Activated CD8-positive, alpha-beta T cell treated with anti-CD3 and anti-CD28 coated beads for 36 hours (primary cell): ENCODE results near the gene SLC30A3. TPM values are rescaled to one million over a fixed set of nuclear protein-coding genes. Genes with fewer than 3 reads are reported as not detected.

Experiments
- ATAC-seq: fragments of 200-7000 bp; cut with Tn5 transposase; one replicate; pipeline ENCODE4 v1.10.0; 2021; ENCODE audit warnings: mild to moderate bottlenecking, moderate library complexity
- CTCF ChIA-PET: fragments of 350-600 bp; sonication (Branson Sonifier 250); formaldehyde crosslinking; loops from one replicate; lab custom pipeline; 2021; ENCODE audit warnings: antibody characterized with exemption; lab: Charles Lee
- POLR2A ChIA-PET: fragments of 350-600 bp; sonication (Branson Sonifier 250); formaldehyde crosslinking; loops from one replicate; lab custom pipeline; 2021; ENCODE audit warnings: antibody characterized with exemption; lab: Charles Lee
- DNase-seq: peaks from one replicate; pipeline ENCODE4 v3.0.0-alpha.2; 2020
- H3K27ac Mint-ChIP-seq: one replicate; pipeline ENCODE4 v1.8.0; 2021; ENCODE audit warnings: mild to moderate bottlenecking, mixed read lengths
- H3K27me3 Mint-ChIP-seq: one replicate; pipeline ENCODE4 v1.8.0; 2021; ENCODE audit warnings: mixed read lengths
- H3K36me3 Mint-ChIP-seq: one replicate; pipeline ENCODE4 v1.8.0; 2021; ENCODE audit warnings: low read depth, mixed read lengths
- H3K4me1 Mint-ChIP-seq: one replicate; pipeline ENCODE4 v1.8.0; 2021; ENCODE audit warnings: low read depth, mixed read lengths
- H3K4me3 Mint-ChIP-seq: one replicate; pipeline ENCODE4 v1.8.0; 2021; ENCODE audit warnings: mild to moderate bottlenecking, moderate library complexity, mixed read lengths
- H3K9me3 Mint-ChIP-seq: one replicate; pipeline ENCODE4 v1.8.0; 2021; ENCODE audit warnings: mixed read lengths
- intact Hi-C: fragments of 100-400 bp; cut with micrococcal nuclease; formaldehyde crosslinking; loops from one replicate; pipeline ENCODE4 v1.10.0; 2022
- total RNA-seq, 2 experiments: library from RNA; stranded (reverse); gene quantifications; one replicate each; pipeline ENCODE4 v1.2.3, GENCODE V29; 2021
- TF ChIP-seq, protein P1 (sequence below): fragments of 200-600 bp; IDR thresholded peaks from one replicate; pipeline ENCODE4 v1.8.0; 2022; ENCODE audit warnings: antibody characterized with exemption, mild to moderate bottlenecking

SLC30A3 gene
- total RNA-seq, 2 experiments from 2014 or later: 0.32 to 0.43 TPM

DNA sequence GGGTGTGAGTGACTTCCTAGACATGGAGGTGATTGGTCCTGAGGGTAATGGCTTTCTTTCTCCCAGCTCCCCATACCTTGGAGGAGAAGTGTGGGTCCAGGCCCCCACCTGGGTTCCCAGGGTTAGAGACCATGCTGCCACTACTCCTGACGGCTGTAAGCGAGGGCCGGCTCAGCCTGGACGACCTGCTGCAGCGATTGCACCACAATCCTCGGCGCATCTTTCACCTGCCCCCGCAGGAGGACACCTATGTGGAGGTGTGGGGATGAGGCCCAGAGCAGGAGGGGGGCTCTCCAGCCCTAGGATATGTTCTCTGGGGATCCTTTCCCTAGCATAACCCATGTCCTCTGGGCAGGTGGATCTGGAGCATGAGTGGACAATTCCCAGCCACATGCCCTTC, 23.9 kb downstream of the SLC30A3 start:
- Mint-ChIP-seq H3K9me3 (no peaks in the 10 kb centered on the region), H3K36me3 (peaks cover 53% of the 10 kb centered on the region), H3K27me3 (no peaks in the 10 kb centered on the region), H3K4me3 (no peak overlapping the region), H3K27ac (no peak overlapping the region), H3K4me1 (peaks cover 2% of the 10 kb centered on the region)
- no peak for DNase-seq
- ChIA-PET POLR2A (interaction anchor here (2.2 kb wide), 1 partner anchor 9 kb away, joined by 7 read pairs; no protein-coding TSS in a partner anchor), CTCF (no interaction called here)
- TF ChIP-seq, protein P1, sequence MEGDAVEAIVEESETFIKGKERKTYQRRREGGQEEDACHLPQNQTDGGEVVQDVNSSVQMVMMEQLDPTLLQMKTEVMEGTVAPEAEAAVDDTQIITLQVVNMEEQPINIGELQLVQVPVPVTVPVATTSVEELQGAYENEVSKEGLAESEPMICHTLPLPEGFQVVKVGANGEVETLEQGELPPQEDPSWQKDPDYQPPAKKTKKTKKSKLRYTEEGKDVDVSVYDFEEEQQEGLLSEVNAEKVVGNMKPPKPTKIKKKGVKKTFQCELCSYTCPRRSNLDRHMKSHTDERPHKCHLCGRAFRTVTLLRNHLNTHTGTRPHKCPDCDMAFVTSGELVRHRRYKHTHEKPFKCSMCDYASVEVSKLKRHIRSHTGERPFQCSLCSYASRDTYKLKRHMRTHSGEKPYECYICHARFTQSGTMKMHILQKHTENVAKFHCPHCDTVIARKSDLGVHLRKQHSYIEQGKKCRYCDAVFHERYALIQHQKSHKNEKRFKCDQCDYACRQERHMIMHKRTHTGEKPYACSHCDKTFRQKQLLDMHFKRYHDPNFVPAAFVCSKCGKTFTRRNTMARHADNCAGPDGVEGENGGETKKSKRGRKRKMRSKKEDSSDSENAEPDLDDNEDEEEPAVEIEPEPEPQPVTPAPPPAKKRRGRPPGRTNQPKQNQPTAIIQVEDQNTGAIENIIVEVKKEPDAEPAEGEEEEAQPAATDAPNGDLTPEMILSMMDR: no peak
- intact Hi-C loops: no loop called here
- no peak for ATAC-seq

DNA sequence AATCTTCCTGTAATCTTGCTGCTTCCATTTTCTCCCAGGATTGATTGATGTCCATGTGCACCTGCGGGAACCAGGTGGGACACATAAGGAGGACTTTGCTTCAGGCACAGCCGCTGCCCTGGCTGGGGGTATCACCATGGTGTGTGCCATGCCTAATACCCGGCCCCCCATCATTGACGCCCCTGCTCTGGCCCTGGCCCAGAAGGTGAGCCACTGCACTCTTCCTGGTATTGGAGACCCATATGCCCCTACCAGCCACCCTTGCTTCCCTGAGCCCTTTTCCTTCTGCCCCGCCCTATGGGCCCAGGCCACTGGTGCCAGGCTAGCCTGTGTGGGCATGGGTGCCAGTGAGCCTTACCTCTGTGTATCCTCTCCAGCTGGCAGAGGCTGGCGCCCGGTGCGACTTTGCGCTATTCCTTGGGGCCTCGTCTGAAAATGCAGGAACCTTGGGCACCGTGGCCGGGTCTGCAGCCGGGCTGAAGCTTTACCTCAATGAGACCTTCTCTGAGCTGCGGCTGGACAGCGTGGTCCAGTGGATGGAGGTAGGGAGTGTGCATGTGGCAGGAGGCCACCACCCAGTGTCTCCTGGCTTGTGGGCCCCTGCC, 25.4 kb downstream of the SLC30A3 start:
- CTCF ChIA-PET: interaction anchor here (1.2 kb wide), 1 partner anchor 65 kb away, joined by 3 read pairs; no protein-coding TSS in a partner anchor
- POLR2A ChIA-PET: interaction anchor here (0.7 to 4.5 kb wide), 4 partner anchors 8 to 86 kb away, joined by 3 to 18 read pairs (median 5); no protein-coding TSS in a partner anchor
- no peak overlapping the region for H3K4me3 Mint-ChIP-seq
- H3K9me3 Mint-ChIP-seq: no peaks in the 10 kb centered on the region
- H3K27ac Mint-ChIP-seq: no peak overlapping the region
- DNase-seq (no peak), ATAC-seq (no peak)
- no peaks in the 10 kb centered on the region for H3K27me3 Mint-ChIP-seq
- intact Hi-C loops: no loop called here
- peaks cover 67% of the 10 kb centered on the region for H3K36me3 Mint-ChIP-seq
- TF ChIP-seq, protein P1: no peak
- H3K4me1 Mint-ChIP-seq: peaks cover 2% of the 10 kb centered on the region

DNA sequence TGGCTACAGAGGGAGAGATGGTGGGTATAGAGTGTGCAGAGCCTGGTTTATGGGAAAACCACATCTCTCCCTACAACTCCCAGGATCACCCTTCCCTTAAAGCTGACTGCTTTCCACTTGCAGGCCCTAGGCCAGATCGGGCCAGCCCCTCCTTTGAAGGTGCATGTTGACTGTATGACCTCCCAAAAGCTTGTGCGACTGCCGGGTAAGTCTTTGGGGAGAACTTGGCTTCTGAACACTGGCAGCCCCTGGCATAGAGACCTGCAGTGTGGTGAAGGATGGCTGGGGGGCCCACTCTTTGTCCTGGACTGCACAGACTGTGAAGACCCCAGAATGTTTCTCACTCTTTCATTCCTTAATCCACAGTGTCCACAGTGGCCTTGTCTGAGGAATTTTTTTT, 26.2 kb downstream of the SLC30A3 start:
- Mint-ChIP-seq H3K4me1 (peaks cover 2% of the 10 kb centered on the region), H3K36me3 (peaks cover 68% of the 10 kb centered on the region), H3K9me3 (no peaks in the 10 kb centered on the region), H3K27ac (no peak overlapping the region), H3K27me3 (no peaks in the 10 kb centered on the region), H3K4me3 (no peak overlapping the region)
- intact Hi-C loops: no loop called here
- no peak for DNase-seq
- ChIA-PET CTCF (no interaction called here), POLR2A (interaction anchor here (0.7 to 4.5 kb wide), 5 partner anchors 10 to 87 kb away, joined by 3 to 18 read pairs (median 3); no protein-coding TSS in a partner anchor)
- no peak for ATAC-seq
- TF ChIP-seq, protein P1: no peak

DNA sequence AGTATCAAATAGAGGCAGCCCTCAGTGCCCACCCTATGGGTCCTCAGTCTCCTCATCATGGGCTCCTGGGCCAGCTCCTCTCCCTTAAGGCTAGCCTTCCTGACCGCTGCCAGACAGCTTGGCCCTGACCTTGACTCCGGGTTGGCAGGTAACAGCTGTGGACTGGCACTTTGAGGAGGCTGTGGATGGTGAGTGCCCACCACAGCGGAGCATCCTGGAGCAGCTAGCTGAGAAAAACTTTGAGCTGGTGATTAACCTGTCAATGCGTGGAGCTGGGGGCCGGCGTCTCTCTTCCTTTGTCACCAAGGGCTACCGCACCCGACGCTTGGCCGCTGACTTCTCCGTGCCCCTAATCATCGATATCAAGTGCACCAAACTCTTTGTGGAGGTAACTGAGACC, 26.7 kb downstream of the SLC30A3 start:
- ChIA-PET CTCF (no interaction called here), POLR2A (interaction anchor here (0.9 to 4.5 kb wide), 3 partner anchors 10 to 13 kb away, joined by 3 to 18 read pairs (median 3); no protein-coding TSS in a partner anchor)
- Mint-ChIP-seq H3K27me3 (no peaks in the 10 kb centered on the region), H3K27ac (no peak overlapping the region), H3K9me3 (no peaks in the 10 kb centered on the region), H3K4me3 (no peak overlapping the region), H3K36me3 (peaks cover 69% of the 10 kb centered on the region), H3K4me1 (peaks cover 2% of the 10 kb centered on the region)
- no peak for DNase-seq
- TF ChIP-seq, protein P1: no peak
- no peak for ATAC-seq
- intact Hi-C loops: no loop called here

DNA sequence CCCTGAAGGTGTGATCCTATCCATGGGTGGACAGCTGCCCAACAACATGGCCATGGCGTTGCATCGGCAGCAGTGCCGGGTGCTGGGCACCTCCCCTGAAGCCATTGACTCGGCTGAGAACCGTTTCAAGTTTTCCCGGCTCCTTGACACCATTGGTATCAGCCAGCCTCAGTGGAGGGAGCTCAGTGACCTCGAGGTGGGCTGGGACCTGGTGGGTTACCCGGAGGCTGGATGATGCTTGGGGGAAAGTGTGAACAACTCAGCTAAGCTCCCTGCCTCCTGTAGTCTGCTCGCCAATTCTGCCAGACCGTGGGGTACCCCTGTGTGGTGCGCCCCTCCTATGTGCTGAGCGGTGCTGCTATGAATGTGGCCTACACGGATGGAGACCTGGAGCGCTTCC, 29.5 kb downstream of the SLC30A3 start:
- no peaks in the 10 kb centered on the region for H3K4me1 Mint-ChIP-seq
- intact Hi-C loops: no loop called here
- H3K27ac Mint-ChIP-seq: no peak overlapping the region
- CTCF ChIA-PET: interaction anchor here (1.6 kb wide), 1 partner anchor 70 kb away, joined by 4 read pairs; no protein-coding TSS in a partner anchor
- peaks cover 57% of the 10 kb centered on the region for H3K36me3 Mint-ChIP-seq
- no peaks in the 10 kb centered on the region for H3K27me3 Mint-ChIP-seq
- DNase-seq (no peak), ATAC-seq (no peak)
- POLR2A ChIA-PET: interaction anchor here (0.6 to 4.5 kb wide), 4 partner anchors 9 to 15 kb away, joined by 3 to 18 read pairs (median 4); no protein-coding TSS in a partner anchor
- no peak overlapping the region for H3K4me3 Mint-ChIP-seq
- TF ChIP-seq, protein P1: no peak
- H3K9me3 Mint-ChIP-seq: no peaks in the 10 kb centered on the region
